Common myeloid progenitor, CD34-positive (primary cell): ENCODE results near the gene SLC22A23.

Source experiments
- CTCF ChIA-PET: fragments of 350-600 bp; sonication (Branson Sonifier 250); formaldehyde crosslinking; loops from one replicate; lab custom pipeline; 2021; ENCODE audit warnings: antibody characterized with exemption; lab: Charles Lee
- POLR2A ChIA-PET: fragments of 350-600 bp; sonication (Branson Sonifier 250); formaldehyde crosslinking; loops from one replicate; lab custom pipeline; 2021; ENCODE audit warnings: antibody characterized with exemption; lab: Charles Lee
- DNase-seq, 3 donors: peaks; one replicate each; pipeline versions ENCODE4 v3.0.0 to v3.0.0-alpha.2; 2013
- H3K27ac ChIP-seq, 2 experiments: 1 replicate in 1 of 2; 2 replicates in 1 of 2; pipeline ENCODE4 v1.7.0; 2013; ENCODE audit warnings: inconsistent platforms in 2 of 2, low read length in 2 of 2, mild to moderate bottlenecking in 2 of 2, low read depth in 1 of 2, moderate library complexity in 1 of 2; ENCODE audit not compliant: severe bottlenecking in 2 of 2, insufficient read depth in 1 of 2, poor library complexity in 1 of 2
- H3K27me3 ChIP-seq, 5 experiments: replicated peaks in 2 of 5; 1 replicate in 3 of 5; 2 replicates in 2 of 5; pipeline versions ENCODE4 v1.6.1 to v1.7.0; 2013; ENCODE audit warnings: low read length in 4 of 5, mild to moderate bottlenecking in 2 of 5, moderate library complexity in 2 of 5, inconsistent platforms in 1 of 5; ENCODE audit not compliant: insufficient read depth in 5 of 5, control insufficient read depth in 4 of 5
- H3K36me3 ChIP-seq, 4 experiments: 1 replicate in 2 of 4; 2 replicates in 2 of 4; pipeline versions ENCODE4 v1.6.1 to v1.7.0; 2013; ENCODE audit warnings: low read length in 3 of 4, control low read depth in 1 of 4, mild to moderate bottlenecking in 1 of 4; ENCODE audit not compliant: control insufficient read depth in 4 of 4, insufficient read depth in 4 of 4
- H3K4me1 ChIP-seq, 4 experiments: 1 replicate in 3 of 4; 2 replicates in 1 of 4; pipeline versions ENCODE4 v1.6.1 to v1.7.1; 2013; ENCODE audit warnings: low read length in 3 of 4, mild to moderate bottlenecking in 3 of 4, control low read depth in 1 of 4, inconsistent platforms in 1 of 4, moderate library complexity in 1 of 4; ENCODE audit not compliant: control insufficient read depth in 4 of 4, insufficient read depth in 4 of 4; ENCODE audit errors: control extremely low read depth in 1 of 4
- H3K4me3 ChIP-seq, 7 experiments: 1 replicate in 4 of 7; 2 replicates in 3 of 7; pipeline versions ENCODE4 v1.5.1 to v1.7.0; 2013; ENCODE audit warnings: mild to moderate bottlenecking in 7 of 7, low read length in 6 of 7, moderate library complexity in 6 of 7, inconsistent platforms in 2 of 7, low read depth in 2 of 7, control low read depth in 1 of 7; ENCODE audit not compliant: insufficient read depth in 4 of 7, control insufficient read depth in 1 of 7; ENCODE audit errors: extremely low read depth in 1 of 7
- H3K9me3 ChIP-seq, 5 experiments: 1 replicate in 4 of 5; 2 replicates in 1 of 5; pipeline versions ENCODE4 v1.6.1 to v1.7.1; 2013; ENCODE audit warnings: low read length in 4 of 5, mild to moderate bottlenecking in 2 of 5, inconsistent platforms in 1 of 5, low read depth in 1 of 5, moderate library complexity in 1 of 5; ENCODE audit not compliant: control insufficient read depth in 4 of 5, insufficient read depth in 2 of 5; ENCODE audit errors: control extremely low read depth in 1 of 5
- WGBS: methylation state at CpG from one replicate; pipeline ENCODE4 v1.1.5; 2013; ENCODE audit not compliant: insufficient coverage; 5-methylcytosine and 5-hydroxymethylcytosine counted together

SLC22A23 gene

GRCh38 chr6:3269281-3269975, 187.4 kb downstream of the SLC22A23 start:
- no peak overlapping the region for H3K27ac ChIP-seq
- no peaks in the 10 kb centered on the region for H3K27me3 ChIP-seq
- no peaks in the 10 kb centered on the region for H3K9me3 ChIP-seq
- peaks cover 5 to 87% (median 56%) of the 10 kb centered on the region in 4 experiments for H3K36me3 ChIP-seq
- 95% methylated on average over 20 of the region's 27 CpGs for WGBS
- DNase-seq = no peak
- CTCF ChIA-PET = interaction anchor here (1.5 to 1.8 kb wide), 2 partner anchors 8 to 27 kb away, joined by 3 to 5 read pairs; no protein-coding TSS in a partner anchor
- no peak overlapping the region for H3K4me3 ChIP-seq
- H3K4me1 ChIP-seq = no peaks in the 10 kb centered on the region
- POLR2A ChIA-PET = no interaction called here

- CTCF ChIA-PET = interaction anchor here (1.8 kb wide), 1 partner anchor 27 kb away, joined by 3 read pairs; no protein-coding TSS in a partner anchor
- no peak for DNase-seq
- Histone ChIP-seq H3K4me3 (no peak overlapping the region), H3K27me3 (no peaks in the 10 kb centered on the region), H3K27ac (no peak overlapping the region), H3K36me3 (peaks cover 9 to 88% (median 61%) of the 10 kb centered on the region in 4 experiments), H3K4me1 (no peaks in the 10 kb centered on the region), H3K9me3 (no peaks in the 10 kb centered on the region)
- POLR2A ChIA-PET = no interaction called here
- WGBS = 97% methylated on average over 5 of the region's 11 CpGs
Measured at GRCh38 chr6:3268680-3269079, 188.2 kb downstream of the SLC22A23 start.

- peaks cover 0 to 2% (median 0%) of the 10 kb centered on the region in 4 experiments for H3K4me1 ChIP-seq
- H3K36me3 ChIP-seq = peaks cover 11 to 85% (median 57%) of the 10 kb centered on the region in 4 experiments
- no peak overlapping the region for H3K27ac ChIP-seq
- 93% methylated on average over 3 of the region's 5 CpGs for WGBS
- H3K27me3 ChIP-seq = no peaks in the 10 kb centered on the region
- H3K4me3 ChIP-seq = no peak overlapping the region
- CTCF ChIA-PET = interaction anchor here (0.9 to 1.0 kb wide), 2 partner anchors 10 to 464 kb away, joined by 3 read pairs; no protein-coding TSS in a partner anchor
- POLR2A ChIA-PET = no interaction called here
- no peaks in the 10 kb centered on the region for H3K9me3 ChIP-seq
- no peak for DNase-seq
Measured at GRCh38 chr6:3267162-3267561, 189.7 kb downstream of the SLC22A23 start.

GRCh38 chr6:3266170-3266569, 190.7 kb downstream of the SLC22A23 start:
- CTCF ChIA-PET = interaction anchor here (1.9 kb wide), 1 partner anchor 14 kb away, joined by 6 read pairs; no protein-coding TSS in a partner anchor

DNA sequence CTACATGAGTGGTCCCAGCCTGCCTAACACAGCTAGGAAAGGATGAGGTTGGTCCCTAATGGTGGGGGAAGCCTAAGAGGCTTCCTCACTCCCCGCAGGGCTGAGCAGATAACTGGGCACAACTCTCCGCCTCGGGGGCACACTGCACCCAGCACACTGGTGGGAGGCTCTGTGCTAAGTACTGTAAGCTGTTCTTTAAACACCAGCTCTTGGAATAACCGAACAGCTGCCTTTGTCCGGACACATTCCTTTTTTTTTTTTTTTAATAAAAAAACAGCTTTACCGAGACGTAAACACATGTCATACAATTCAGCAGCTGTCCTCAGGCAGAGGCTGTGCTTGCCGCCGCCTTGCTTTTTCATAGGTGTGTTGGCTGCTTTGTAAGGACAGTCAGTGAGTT, 191.2 kb downstream of the SLC22A23 start:
- 85% methylated on average over 8 of the region's 9 CpGs for WGBS
- no peaks in the 10 kb centered on the region for H3K9me3 ChIP-seq
- H3K27ac ChIP-seq = no peak overlapping the region
- no peak overlapping the region for H3K4me3 ChIP-seq
- peaks cover under 1 to 11% (median 5%) of the 10 kb centered on the region in 4 experiments for H3K4me1 ChIP-seq
- no peak for DNase-seq
- H3K36me3 ChIP-seq = peaks cover 8 to 77% (median 47%) of the 10 kb centered on the region in 4 experiments
- POLR2A ChIA-PET = no interaction called here
- H3K27me3 ChIP-seq = no peaks in the 10 kb centered on the region
- CTCF ChIA-PET = interaction anchor here (0.7 to 1.9 kb wide), 2 partner anchors 14 to 600 kb away, joined by 4 to 6 read pairs; no protein-coding TSS in a partner anchor

More at GRCh38 chr6:3266170-3266569, 190.7 kb downstream of the SLC22A23 start:
- DNase-seq = no peak
- Histone ChIP-seq H3K4me1 (peaks cover 0 to 10% (median 1%) of the 10 kb centered on the region in 4 experiments), H3K27ac (no peak overlapping the region), H3K4me3 (no peak overlapping the region), H3K9me3 (no peaks in the 10 kb centered on the region), H3K36me3 (peaks cover 11 to 79% (median 49%) of the 10 kb centered on the region in 4 experiments), H3K27me3 (no peaks in the 10 kb centered on the region)
- 81% methylated on average over 9 of the region's 9 CpGs for WGBS
- POLR2A ChIA-PET = no interaction called here

GRCh38 chr6:3264356-3264755, 192.5 kb downstream of the SLC22A23 start:
- POLR2A ChIA-PET = no interaction called here
- no peaks in the 10 kb centered on the region for H3K27me3 ChIP-seq
- 91% methylated on average over 3 of the region's 3 CpGs for WGBS
- no peak overlapping the region for H3K27ac ChIP-seq
- CTCF ChIA-PET = interaction anchor here (1.9 kb wide), 1 partner anchor 13 kb away, joined by 6 read pairs; no protein-coding TSS in a partner anchor
- H3K9me3 ChIP-seq = no peaks in the 10 kb centered on the region
- peaks cover 2 to 23% (median 17%) of the 10 kb centered on the region in 4 experiments for H3K4me1 ChIP-seq
- DNase-seq = no peak
- H3K4me3 ChIP-seq = no peak overlapping the region
- peaks cover 7 to 64% (median 39%) of the 10 kb centered on the region in 4 experiments for H3K36me3 ChIP-seq

GRCh38 chr6:3263096-3263495, 193.8 kb downstream of the SLC22A23 start:
- no peak overlapping the region for H3K4me3 ChIP-seq
- 91% methylated on average over 6 of the region's 6 CpGs for WGBS
- no peak overlapping the region for H3K27ac ChIP-seq
- POLR2A ChIA-PET = no interaction called here
- no peaks in the 10 kb centered on the region for H3K9me3 ChIP-seq
- no peaks in the 10 kb centered on the region for H3K27me3 ChIP-seq
- peaks cover 2 to 29% (median 22%) of the 10 kb centered on the region in 4 experiments for H3K4me1 ChIP-seq
- peaks cover 6 to 52% (median 32%) of the 10 kb centered on the region in 4 experiments for H3K36me3 ChIP-seq
- CTCF ChIA-PET = interaction anchor here (0.9 to 1.2 kb wide), 2 partner anchors 13 to 16 kb away, joined by 3 read pairs; no protein-coding TSS in a partner anchor
- DNase-seq = peak in 1 of 3 donors; percentile 22
